HG03103 (cell line): ENCODE measurements around the gene CDC14B.
"Not testable (repeated sequence)": the region's sequence is repeated elsewhere in the genome, so short reads cannot be mapped to it uniquely, and the experiment has no call there.

Experiments
- ATAC-seq: cut with Tn5 transposase; IDR thresholded peaks from one replicate; pipeline ENCODE4 v1.9.1; 2021; ENCODE audit warnings: low read depth; ENCODE audit not compliant: unreplicated experiment

The CDC14B gene

GRCh38 chr9:96505316-96505991, 114.2 kb downstream of the CDC14B start:
- no peak for ATAC-seq

- no peak for ATAC-seq
Measured at GRCh38 chr9:96503918-96504317, 115.7 kb downstream of the CDC14B start.

- ATAC-seq: not testable (repeated sequence)
Measured at GRCh38 chr9:96503374-96503748, 116.3 kb downstream of the CDC14B start.

GRCh38 chr9:96502539-96503373, 116.9 kb downstream of the CDC14B start:
- no peak for ATAC-seq

- ATAC-seq: no peak
Measured at GRCh38 chr9:96501633-96502538, 117.8 kb downstream of the CDC14B start.

GRCh38 chr9:96500696-96501632, 118.7 kb downstream of the CDC14B start:
- ATAC-seq: no peak

- no peak for ATAC-seq
Measured at GRCh38 chr9:96499257-96499656, 120.4 kb downstream of the CDC14B start.

- ATAC-seq: no peak
Measured at GRCh38 chr9:96498796-96499195, 120.8 kb downstream of the CDC14B start.

- ATAC-seq: no peak
Measured at GRCh38 chr9:96497117-96497399, 122.6 kb downstream of the CDC14B start.

GRCh38 chr9:96496368-96497116, 123.1 kb downstream of the CDC14B start:
- no peak for ATAC-seq

- ATAC-seq: no peak
Measured at GRCh38 chr9:96495341-96495740, 124.3 kb downstream of the CDC14B start.

GRCh38 chr9:96494215-96494800, 125.3 kb downstream of the CDC14B start:
- ATAC-seq: no peak

- ATAC-seq: no peak
Measured at GRCh38 chr9:96493757-96494156, 125.9 kb downstream of the CDC14B start.

GRCh38 chr9:96492993-96493531, 126.6 kb downstream of the CDC14B start:
- no peak for ATAC-seq

- ATAC-seq: no peak
Measured at GRCh38 chr9:96491880-96492525, 127.6 kb downstream of the CDC14B start.

- ATAC-seq: no peak
Measured at GRCh38 chr9:96491079-96491879, 128.4 kb downstream of the CDC14B start.

- ATAC-seq: no peak
Measured at GRCh38 chr9:96490534-96491078, 129.0 kb downstream of the CDC14B start.
